Peyer's patch (tissue), 4 donors: Measurements from ENCODE around the gene COX17. TPM values are rescaled to one million over a fixed set of nuclear protein-coding genes. Genes with fewer than 3 reads are reported as not detected.

Experiments
- DNase-seq, 3 donors: peaks; one replicate each; pipeline ENCODE4 v3.0.0-alpha.2; 2017 to 2019
- H3K27ac ChIP-seq, 4 donors: fragments of 200-600 bp; sonication (generic); one replicate each; pipeline ENCODE4 v1.5.1; 2016 to 2019
- H3K27me3 ChIP-seq, 2 donors: fragments of 200-600 bp; sonication (generic); one replicate each; pipeline ENCODE4 v1.5.1; 2019
- H3K36me3 ChIP-seq, 3 donors: fragments of 200-600 bp; sonication (generic); one replicate each; pipeline ENCODE4 v1.5.1; 2016 to 2019
- H3K4me1 ChIP-seq, 4 donors: fragments of 200-600 bp; sonication (generic); one replicate each; pipeline ENCODE4 v1.5.1; 2016 to 2019
- H3K4me3 ChIP-seq, 4 donors: fragments of 200-600 bp; sonication (generic); 1 replicate in 3 of 4; 2 replicates in 1 of 4; pipeline ENCODE4 v1.5.1; 2016 to 2019; ENCODE audit warnings: mild to moderate bottlenecking in 1 of 4
- H3K9me3 ChIP-seq, 4 donors: fragments of 200-600 bp; sonication (generic); one replicate each; pipeline ENCODE4 v1.5.1; 2016 to 2019; ENCODE audit warnings: mild to moderate bottlenecking in 1 of 4
- CTCF ChIP-seq, 6 experiments: fragments of 450-650 bp in 4 of 6; fragments of 200-600 bp in 2 of 6; sonication (generic) in 1 of 6; IDR thresholded peaks; one replicate each; pipeline ENCODE4 v1.5.1; 2017 to 2019; ENCODE audit warnings: antibody characterized with exemption in 6 of 6, mild to moderate bottlenecking in 3 of 6, moderate library complexity in 1 of 6
- POLR2A ChIP-seq, 2 donors: fragments of 450-650 bp; IDR thresholded peaks; one replicate each; pipeline ENCODE4 v1.5.1; 2017; ENCODE audit warnings: antibody characterized with exemption in 2 of 2, mild to moderate bottlenecking in 2 of 2, moderate library complexity in 2 of 2
- total RNA-seq, 4 donors: library from RNA; depleted of rRNA; stranded (reverse); fragments of >200 nt; gene quantifications; one replicate each; pipeline ENCODE4 v1.1.0, GENCODE V29; 2016

Gene COX17
- total RNA-seq, 4 donors from 2014 or later = 30.9 to 57.8 (median 44.8) TPM

- Histone ChIP-seq H3K27me3 (no peaks in the 10 kb centered on the region), H3K4me3 (no peak overlapping the region), H3K4me1 (peaks cover 0 to 7% (median 0%) of the 10 kb centered on the region in 4 donors), H3K36me3 (no peaks in the 10 kb centered on the region), H3K27ac (no peak overlapping the region), H3K9me3 (no peaks in the 10 kb centered on the region)
- DNase-seq = no peak
- TF ChIP-seq CTCF (IDR thresholded peaks at IDR 0.05) (no peak), POLR2A (IDR thresholded peaks at IDR 0.05) (no peak)
Measured at GRCh38 chr3:119626196-119626595, 51.0 kb downstream of the COX17 start.

- Histone ChIP-seq H3K4me3 (no peak overlapping the region), H3K36me3 (no peaks in the 10 kb centered on the region), H3K4me1 (peaks cover 0 to 7% (median 0%) of the 10 kb centered on the region in 4 donors), H3K27ac (no peak overlapping the region), H3K27me3 (no peaks in the 10 kb centered on the region), H3K9me3 (no peaks in the 10 kb centered on the region)
- no peak for TF ChIP-seq POLR2A (IDR thresholded peaks at IDR 0.05)
- no peak for TF ChIP-seq CTCF (IDR thresholded peaks at IDR 0.05)
- DNase-seq = no peak
Measured at GRCh38 chr3:119625451-119626153, 51.6 kb downstream of the COX17 start.

GRCh38 chr3:119624002-119624720 lies 53.0 kb downstream of the COX17 start:
- no peaks in the 10 kb centered on the region for H3K27me3 ChIP-seq
- peaks cover 0 to 7% (median 0%) of the 10 kb centered on the region in 4 donors for H3K4me1 ChIP-seq
- H3K4me3 ChIP-seq = no peak overlapping the region
- DNase-seq = no peak
- no peaks in the 10 kb centered on the region for H3K9me3 ChIP-seq
- H3K36me3 ChIP-seq = no peaks in the 10 kb centered on the region
- H3K27ac ChIP-seq = no peak overlapping the region
- no peak for TF ChIP-seq POLR2A (IDR thresholded peaks at IDR 0.05)
- no peak for TF ChIP-seq CTCF (IDR thresholded peaks at IDR 0.05)

- H3K27ac ChIP-seq = no peak overlapping the region
- TF ChIP-seq POLR2A (IDR thresholded peaks at IDR 0.05) = no peak
- no peak for TF ChIP-seq CTCF (IDR thresholded peaks at IDR 0.05)
- no peaks in the 10 kb centered on the region for H3K9me3 ChIP-seq
- DNase-seq = no peak
- H3K27me3 ChIP-seq = no peaks in the 10 kb centered on the region
- H3K4me1 ChIP-seq = no peaks in the 10 kb centered on the region
- H3K4me3 ChIP-seq = no peak overlapping the region
- no peaks in the 10 kb centered on the region for H3K36me3 ChIP-seq
Measured at GRCh38 chr3:119620899-119621298, 56.3 kb downstream of the COX17 start.

Other genes starting within 250 kb of the COX17 start
- 10 to 100 TPM; 14.0 to 34.4 (median 25.0) TPM for gene TMEM39A, start 213.8 kb downstream of the COX17 start, total RNA-seq
- gene POGLUT1, start 208.4 kb downstream of the COX17 start, total RNA-seq = 10 to 100 TPM; 10.7 to 21.2 (median 15.9) TPM
- 10 to 100 TPM; 29.7 to 59.4 (median 40.3) TPM for gene TIMMDC1, start 178.9 kb downstream of the COX17 start, total RNA-seq
- 10 to 100 TPM in 1 of 4 donors, 1 to 10 TPM in 1, not detected in 2; 4.2 to 19.8 TPM for gene CD80, start 117.8 kb downstream of the COX17 start, total RNA-seq
- gene ADPRH, start 97.9 kb downstream of the COX17 start, total RNA-seq = 1 to 10 TPM in 3 of 4 donors, under 1 TPM in 1; 0.35 to 5.0 (median 1.4) TPM
- 1 to 10 TPM in 1 of 4 donors, under 1 TPM in 2, not detected in 1; 0.70 to 4.1 (median 0.85) TPM for gene PLA1A, start 79.5 kb downstream of the COX17 start, total RNA-seq
- gene POPDC2, start 16.8 kb downstream of the COX17 start, total RNA-seq = 1 to 10 TPM; 3.0 to 8.3 (median 6.3) TPM
- 10 to 100 TPM in 1 of 4 donors, 1 to 10 TPM in 2, not detected in 1; 2.1 to 21.5 (median 6.2) TPM for gene CFAP91, start 25.6 kb upstream of the COX17 start, total RNA-seq
- gene NR1I2, start 104.7 kb upstream of the COX17 start, total RNA-seq = 100 to 1,000 TPM in 3 of 4 donors, 10 to 100 TPM in 1; 56.9 to 572 (median 406) TPM